NOMO-1 treated with DMSO at 0.1 percent for 48 hours (cell line): ENCODE measurements around the gene LGALS3.
A peak's percentile ranks its signal among the peaks of the same experiment; 100 is the strongest.

ENCODE experiments used
- DNase-seq: peaks from one replicate; lab custom pipeline; 2025; ENCODE audit not compliant: unreplicated experiment; lab: John Stamatoyannopoulos, UW

Gene LGALS3

DNA sequence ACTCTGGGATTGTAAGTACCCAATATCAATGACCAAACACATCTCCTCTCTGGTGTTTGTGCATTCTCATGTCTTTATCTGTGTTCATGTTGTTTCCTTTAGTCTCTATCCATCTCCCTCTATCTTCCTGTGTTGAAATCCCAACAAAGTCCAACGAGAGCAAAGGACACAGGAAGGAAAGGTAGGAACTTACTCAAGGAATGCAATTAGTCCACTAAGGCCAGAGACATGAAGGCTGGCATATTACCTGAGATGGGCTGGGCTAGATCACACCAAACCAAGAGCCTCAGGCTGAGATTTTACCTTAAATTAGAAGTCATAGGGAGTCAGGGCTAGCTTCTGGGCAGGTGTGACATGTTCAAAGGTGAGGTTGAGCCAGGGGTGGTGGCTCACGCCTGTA, 14.3 kb upstream of the LGALS3 start:
- no peak for DNase-seq

DNA sequence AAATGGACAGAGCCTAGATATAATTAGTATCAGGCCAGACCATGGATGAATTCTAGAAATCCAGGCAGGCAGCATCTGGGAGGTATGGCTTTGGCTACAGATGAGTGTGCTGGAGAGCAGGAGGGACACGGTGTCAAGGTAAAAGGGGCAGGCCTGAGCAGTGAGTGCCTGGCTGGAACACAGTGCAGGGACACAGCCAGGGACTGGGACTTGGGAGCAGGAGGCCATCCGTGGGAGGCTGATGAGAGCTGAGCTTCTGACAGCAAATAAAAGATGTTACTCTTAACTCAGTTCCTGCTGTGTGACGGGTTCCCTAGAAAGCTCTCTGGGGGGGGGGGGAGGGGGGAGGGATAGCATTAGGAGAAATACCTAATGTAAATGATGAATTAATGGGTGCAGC, 13.6 kb upstream of the LGALS3 start:
- no peak for DNase-seq

DNA sequence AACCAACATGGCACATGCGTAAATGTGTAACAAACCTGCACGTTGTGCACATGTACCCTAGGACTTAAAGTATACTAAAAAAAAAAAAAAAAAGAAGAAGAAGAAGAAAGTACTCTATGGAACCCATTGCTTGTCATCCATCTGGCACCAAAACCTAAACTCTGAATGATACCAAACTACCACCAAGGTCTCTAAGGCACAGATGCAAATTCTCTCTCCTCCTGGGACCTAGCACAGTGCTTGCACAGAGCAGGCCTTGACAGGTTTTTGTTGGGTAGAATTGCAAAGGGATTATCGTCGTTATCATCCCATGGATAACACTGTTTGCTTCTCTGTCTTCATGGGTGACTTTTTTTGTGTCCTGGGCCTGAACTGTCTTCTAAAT, 13.2 kb upstream of the LGALS3 start:
- no peak for DNase-seq

DNA sequence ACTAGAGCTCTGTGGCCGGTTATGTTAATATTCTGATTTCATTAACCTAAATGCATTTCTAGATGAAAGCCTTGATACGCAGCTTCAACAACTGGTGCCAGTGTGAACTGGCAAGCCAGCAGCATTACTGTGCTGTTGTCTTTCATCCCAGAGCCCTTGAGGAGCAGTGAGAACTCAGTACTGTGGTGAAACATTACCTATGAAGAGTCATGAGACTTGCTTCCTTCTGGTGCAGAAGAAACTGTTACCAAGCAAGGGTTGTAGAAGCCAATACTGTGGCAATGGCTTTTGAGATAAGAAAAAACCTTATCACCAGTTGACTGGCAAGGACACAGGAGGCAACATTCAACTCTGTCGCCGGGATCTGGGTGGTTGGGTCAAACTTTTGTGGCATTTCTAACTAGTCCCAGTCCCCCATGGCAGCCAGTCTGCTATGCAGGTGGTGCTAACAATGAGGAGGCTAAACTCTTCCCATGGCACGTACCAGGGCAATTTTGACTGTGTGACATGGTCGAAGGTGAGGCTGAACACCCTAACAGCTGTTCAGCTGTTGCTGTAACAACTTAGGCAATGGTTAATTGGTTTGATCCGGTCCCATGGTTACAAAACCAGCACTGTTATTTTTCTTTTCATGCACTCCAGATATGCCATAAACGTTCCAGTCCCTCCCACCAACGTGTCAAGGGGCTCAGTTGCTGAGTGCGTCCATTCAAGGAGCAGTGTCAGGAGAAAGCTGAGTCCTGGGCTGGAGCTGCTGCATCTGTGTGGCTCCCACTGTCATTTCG, 12.6 kb upstream of the LGALS3 start:
- peak; percentile 55 for DNase-seq

DNA sequence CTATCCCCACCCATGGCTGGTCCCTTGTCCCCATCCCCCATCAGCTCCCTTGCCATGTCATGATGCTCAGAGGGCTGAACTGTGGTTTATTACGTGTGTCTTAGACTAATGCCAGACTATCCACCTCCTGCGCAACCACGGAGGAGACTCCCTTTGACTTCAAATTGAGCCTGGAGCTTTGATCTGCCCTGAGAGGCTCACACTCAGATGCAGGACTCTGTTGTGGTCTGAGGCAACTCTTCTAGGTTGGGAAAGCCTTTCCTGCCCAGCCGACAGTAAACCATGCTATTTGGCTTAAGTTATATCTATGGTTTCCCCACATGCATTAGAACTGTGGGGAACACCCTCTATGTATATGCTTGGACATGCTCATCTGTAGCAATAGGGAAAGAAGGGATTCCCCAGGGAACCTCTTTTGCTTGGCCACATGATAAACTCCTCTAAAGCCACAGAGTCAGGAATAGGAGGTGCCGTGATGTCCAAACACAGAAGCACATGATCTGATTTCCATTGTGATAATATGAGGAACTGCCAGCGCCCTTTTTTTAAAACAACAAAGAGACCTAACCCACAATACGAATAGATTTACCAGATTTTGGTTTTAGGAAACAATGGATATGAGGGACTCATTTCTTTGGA, 11.1 kb upstream of the LGALS3 start:
- DNase-seq, result peak; percentile 85

DNA sequence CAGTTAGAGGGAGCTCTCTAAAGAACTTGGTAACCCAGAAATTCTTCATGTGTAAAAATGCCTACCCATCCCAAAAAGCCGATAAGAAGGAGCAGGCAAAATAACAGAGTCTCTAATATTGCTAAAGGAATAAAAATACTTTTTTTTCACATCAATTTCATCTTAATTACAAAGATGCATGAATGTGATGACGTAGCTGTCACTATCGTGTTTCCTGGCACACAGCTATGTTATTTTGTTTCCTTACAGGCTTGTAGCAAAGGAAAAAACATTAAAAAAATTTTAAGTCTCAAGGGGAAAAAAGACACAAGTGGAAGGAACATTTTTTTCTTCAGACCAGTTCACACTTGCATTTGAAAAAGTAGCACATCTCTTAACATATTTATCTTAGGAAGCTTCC, 10.3 kb upstream of the LGALS3 start:
- no peak for DNase-seq

DNA sequence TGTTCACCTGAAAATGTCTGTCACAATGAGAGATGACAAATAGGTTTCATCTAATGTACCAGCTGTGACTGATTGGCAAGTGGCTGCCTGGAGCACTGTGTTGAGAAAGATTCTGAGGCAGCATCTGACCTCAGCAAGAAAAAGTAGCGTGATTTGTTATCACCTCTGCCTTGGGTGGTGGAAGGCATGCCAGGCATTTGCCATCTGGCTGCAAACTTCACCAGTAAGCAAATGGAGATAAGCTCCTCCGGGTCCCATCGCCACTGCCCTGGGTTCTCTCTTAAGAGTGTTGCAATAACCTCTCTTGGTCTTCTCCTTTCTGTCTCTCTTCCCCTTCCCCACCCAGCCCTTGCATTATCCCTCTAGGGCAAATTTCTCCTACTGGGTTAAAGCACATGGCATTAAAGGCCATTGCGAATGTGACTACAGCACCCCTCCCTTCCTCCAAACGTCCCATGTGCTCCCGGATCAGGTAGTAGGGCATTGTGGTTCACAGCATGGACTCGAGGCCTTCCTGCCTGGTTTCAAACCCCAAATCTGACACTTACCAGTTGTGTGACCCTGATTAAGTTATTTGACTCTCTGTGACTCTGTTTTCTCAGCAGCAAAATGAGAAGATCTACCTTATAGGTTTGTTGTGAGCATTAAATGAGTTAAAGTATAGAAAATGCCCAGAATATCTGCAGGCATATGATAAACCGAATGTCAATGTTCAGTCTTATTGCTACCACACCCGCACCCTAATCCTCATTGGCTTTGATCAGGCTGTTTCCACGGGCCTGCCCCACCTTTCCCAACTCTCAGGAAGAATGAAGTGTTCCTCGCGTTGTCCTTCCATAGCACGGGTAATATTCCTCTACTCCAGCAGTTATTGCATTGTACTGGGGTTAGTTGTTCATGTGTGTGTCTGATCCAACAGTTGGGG, 8.2 kb upstream of the LGALS3 start:
- DNase-seq, result peak; percentile 79

DNA sequence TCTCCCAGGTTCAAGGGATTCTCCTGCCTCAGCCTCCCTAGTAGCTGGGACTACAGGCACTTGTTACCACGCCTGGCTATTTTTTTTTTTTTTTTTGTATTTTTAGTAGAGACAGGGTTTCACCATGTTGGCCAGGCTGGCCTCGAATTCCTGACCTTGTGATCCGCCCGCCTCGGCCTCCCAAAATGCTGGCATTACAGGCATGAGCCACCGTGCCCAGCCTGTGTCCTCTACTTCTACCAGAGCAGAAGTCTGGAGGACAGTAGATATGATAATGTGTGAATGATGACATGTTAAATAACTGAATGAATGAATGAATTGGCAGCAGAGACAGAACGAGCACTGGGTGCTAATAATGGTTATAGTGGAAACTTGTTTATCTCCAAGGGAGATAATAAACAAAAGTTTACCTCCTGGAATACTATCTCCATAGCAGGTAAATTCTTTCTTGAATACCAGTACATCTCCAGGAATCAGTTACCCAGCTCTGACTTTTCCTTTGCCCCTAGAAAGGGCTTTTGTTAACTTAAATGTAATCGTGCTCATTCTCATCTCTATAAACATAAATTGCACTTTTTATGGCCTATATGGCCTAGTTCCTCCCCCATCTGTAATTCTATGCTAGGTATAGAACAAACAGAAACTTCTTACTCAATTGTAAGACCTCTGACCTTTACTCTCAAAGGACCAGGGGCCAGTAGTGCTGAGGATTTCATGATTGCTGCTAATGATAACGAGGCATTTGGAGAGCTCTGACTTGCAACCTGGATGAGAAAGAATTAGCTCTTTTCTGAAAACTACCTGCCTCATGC, 7.2 kb upstream of the LGALS3 start:
- no peak for DNase-seq

DNA sequence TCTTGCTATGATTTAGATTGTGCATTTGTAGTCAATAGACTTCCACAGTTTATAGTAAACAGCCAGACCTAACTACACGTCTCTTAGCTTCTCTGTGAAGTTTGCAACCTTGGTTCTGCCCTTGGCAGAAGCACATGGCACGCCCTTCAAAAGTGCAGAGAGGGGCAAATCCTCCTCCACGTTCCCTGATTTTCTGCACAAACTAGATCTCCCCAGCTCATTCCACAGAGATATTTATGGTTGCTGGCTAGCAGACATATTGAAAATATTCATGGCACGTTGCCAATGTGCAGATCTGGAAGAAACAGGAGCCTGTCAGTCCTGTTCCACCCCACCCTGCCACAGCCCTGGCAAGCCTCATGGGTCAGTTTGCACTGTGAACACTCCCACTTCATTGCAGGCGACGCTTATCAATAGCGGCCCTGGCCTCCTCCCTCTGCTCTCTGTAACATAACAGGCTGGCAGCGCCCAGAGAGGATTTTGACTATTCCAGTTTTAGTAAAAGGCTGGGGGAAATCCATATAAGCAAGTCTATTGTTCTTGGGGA, 6.5 kb upstream of the LGALS3 start:
- DNase-seq, result no peak

DNA sequence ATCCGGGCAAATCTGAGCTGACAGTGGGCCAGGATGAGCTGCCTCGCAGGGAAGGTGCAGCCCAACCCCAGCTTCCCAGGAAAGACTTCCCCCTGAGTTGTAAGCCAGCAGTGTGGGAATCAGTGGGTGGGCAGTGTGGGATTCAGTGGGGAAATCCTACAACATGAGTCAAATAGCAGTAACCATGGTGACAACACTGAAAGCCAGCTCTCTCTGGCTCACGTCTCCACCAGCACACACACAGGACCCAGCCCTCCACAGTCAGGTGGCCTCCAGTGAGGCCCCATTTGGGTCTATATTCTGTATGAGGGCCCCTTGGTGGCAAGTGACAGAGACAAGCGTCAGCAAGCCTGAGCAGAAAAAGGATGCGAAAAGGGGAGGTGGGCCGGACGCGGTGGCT, 6.0 kb upstream of the LGALS3 start:
- DNase-seq, result no peak

DNA sequence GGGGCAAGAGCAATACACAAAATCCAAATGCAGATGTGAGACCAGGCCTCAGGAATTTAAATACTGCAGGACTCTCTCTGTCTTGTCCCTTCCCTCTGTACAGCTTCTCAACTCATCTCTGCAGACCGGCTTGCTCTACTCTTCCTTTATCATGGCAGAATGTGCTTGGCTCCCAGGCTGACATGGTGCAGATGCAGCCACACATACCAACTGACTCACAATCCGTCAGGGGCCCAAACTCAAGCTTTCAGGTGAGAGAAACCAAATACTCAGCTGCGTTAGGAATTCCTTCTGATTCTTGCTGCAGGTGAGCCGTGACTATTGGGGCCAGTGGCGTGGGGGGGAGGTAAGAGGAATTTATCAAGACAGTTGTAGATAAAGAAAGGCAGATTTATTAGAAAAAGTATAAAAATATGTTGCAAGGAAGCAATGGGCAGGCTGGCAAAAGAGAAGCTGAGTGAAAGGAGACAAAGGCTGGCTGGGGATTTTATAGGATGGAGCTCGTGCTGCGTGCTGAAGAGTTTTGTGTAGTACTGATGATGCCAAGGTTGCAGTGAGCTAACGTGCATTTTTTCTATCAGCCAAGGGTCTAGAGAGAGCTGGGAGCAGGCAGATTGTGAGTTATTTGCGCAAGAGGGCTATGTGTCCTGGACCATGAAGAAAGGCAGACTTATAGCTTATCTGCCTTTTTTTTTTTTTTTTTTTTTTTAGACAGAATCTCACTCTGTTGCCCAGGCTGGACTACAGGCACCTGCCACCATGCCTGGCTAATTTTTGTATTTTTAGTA, 5.0 kb upstream of the LGALS3 start:
- no peak for DNase-seq

DNA sequence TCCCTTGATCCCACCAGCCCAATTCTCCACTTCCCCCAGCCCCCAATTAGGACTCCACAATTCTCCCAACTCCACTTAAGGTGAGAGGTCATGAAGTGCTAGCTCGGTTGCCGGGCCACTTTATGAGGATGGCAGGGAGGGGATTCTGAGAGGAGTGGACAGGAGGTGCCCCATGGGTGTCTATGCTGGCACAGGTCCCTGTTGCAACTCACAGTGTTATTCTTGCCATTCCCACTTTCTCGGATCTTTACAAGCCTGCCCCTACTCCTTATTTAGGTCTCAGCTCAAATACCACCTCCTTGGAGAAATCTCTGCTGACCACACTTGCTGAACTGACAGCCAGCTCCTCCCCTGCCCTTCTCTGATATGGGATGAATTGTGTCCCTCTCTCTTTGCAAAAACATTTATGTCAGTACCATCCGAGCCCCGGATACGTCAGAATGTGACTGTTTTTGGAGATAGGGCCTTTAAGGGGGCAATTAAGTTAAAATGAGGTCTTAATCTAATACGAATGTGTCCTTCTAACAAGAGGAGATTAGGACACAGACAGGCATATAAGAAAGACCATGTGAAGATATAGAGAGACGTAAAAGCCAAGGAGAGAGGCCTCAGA, 4.2 kb upstream of the LGALS3 start:
- no peak for DNase-seq

DNA sequence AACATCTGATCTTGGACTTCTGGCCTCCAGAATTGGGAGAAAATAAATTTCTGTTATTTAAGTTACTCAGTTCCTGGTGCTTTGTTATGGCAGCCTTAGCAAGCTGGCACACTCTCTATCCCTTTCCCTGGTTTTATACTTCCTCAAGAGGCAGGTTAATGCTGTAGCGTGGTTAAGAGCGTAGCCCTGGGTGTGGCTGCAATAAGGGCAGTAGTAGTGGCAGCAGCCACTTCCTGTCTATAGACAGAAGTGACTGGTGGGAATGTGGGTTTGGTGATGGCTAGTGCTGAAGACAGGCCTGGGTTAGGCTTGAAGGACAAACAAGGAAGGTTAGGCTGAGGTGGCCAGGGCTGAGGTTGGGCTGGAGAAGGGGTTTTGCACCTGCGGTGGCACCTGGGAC, 3.6 kb upstream of the LGALS3 start:
- DNase-seq, result peak; percentile 91

DNA sequence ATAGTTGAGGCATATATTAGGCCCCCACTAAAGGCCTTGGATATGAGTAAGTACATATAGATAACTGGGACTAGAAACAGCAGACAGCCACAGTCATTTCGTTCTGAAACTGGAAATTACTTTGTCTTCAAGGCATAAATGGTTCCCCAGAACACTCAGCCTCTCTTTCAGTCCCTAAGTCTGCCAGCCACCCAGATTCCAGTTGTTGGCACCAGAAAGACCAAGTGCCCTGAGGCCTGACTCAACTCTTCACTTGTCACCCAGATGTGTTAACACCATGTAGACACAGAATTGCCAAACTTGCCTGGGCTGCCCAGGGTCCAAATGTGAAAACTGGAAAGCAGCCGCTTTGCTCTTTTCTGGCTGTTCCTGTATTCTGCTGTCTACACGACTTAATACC, 3.0 kb upstream of the LGALS3 start:
- DNase-seq, result no peak

DNA sequence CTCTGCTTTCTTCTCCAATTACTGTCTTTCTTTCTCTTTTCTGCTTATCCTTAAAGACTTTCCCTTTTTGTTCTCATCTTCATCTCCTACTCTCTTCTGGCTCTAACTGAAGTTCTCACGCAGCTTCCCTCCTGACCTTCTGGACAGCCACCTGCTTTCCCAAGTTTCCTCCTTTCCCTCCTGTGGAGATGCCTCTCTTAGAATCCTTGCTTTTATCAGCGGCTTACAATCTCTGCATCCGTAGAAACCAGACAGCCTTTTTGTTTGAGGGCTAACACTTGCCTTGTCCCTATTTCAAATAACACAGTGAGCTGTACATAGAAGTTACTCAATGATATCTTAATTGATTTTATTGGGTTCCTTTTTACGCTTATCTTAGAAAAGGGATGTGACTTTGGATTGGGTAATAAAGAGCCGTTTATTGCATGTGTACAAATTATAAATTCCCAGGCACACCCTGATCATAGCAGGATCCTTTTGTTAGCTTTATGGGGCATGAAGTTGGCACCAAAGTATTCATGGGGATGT, 2.1 kb upstream of the LGALS3 start:
- peak; percentile 86 for DNase-seq

DNA sequence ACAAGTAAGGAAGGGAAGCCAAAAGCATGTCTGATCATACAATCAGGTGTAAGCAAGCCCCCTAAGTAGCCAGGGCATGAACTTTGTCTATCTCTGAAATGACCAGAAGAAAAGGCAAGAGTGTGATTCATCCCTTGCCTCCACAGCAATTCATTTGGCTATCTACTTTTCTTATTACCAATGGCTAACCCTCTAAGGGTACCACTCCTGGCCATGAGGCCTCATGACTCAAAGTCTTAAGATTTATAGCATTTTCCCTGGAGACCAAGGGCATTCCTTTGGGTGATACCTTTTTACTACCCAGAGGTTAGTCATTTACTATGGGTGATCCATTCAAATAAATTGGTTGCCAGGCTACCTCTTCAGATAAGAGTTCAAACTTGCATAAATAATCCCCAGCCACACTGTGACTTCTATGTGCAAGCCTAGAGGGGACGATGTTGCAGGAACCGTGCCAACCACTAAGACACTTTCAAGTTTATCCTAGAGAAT, 1.5 kb upstream of the LGALS3 start:
- no peak for DNase-seq

DNA sequence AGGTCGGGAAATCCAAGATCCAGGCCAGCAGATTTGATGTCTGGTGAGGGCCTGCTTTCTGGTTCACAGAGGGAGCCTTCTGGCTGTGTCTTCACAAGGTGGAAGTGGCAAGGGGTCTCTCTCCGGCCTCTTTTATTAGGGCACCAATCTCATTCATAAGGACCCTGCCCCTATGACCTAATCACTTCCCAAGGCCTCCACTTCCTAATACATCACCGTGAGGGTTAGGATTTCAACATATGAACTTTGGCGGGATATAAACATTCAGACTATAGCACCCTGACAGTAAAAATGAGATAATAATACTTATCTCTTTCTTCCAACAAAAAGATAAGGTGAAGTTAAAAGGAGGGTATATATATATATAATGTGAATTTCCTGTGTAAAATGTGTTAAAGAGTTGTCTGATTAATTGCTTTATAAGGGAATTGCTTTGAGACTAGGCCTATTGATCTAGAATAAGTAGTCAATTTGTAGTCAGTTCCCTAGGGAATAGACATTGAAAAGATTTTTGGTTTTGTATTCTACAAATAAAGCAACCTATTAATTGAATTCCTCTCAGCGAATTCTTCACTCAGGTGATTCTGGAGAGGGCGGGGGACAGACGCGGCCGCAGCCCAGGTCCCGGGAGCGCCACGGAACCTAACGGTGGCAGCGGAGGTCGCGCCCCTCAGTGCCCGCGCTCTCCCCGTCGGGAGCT, 516 bp upstream of the LGALS3 start:
- no peak for DNase-seq

DNA sequence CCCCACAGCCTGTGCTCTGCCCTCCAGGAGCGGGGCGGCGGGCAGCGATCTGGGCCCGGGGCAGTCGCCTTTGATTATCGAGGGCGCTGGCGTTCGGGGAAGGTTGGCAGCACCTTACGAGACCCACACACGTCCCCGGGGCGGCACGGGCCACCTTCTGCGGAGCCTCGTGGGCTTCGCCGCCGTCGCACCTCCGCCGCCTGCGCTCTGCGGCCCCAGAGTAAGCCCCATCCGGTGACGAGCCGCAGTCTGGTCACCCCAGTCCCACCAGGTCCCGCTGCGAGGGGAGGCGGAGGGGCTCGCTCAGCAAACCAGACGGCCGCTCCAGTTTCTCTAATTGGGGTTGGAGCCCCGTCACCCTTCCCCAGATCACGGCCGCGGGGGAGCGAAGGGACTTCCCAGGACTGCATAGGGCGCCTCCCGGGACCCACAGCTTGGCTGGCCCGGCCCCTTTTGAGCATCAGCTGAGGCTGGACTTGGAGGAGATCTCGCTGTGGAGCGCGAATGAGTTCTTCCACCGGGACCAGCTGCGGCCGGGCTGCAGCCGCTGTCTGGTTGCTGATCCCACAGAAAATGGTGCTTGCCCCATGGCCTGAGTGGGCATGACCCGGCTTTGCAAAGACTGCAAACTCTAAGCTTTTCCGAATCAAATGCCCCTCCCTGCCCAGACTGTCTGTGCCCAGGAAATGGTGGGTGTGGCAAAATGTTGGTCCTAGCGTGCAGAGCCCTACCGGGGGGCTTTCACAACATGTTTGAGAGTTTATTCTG, 560 bp downstream of the LGALS3 start:
- peak; percentile 19 for DNase-seq
